Prostate gland (tissue), 2 donors: ENCODE data around the gene NIPSNAP2. TPM values are rescaled to one million over a fixed set of nuclear protein-coding genes. Genes with fewer than 3 reads are reported as not detected.

ENCODE experiments used
- DNase-seq: peaks from one replicate; pipeline ENCODE4 v3.0.0-alpha.2; 2019; ENCODE audit warnings: low spot score
- H3K27ac ChIP-seq, 2 donors: fragments of 200-600 bp; sonication (generic); 2 replicates each; pipeline ENCODE4 v1.5.1; 2017 to 2019
- H3K27me3 ChIP-seq: fragments of 200-600 bp; sonication (generic); replicated peaks from 2 replicates; pipeline ENCODE4 v1.5.1; 2019; ENCODE audit not compliant: insufficient read depth
- H3K36me3 ChIP-seq, 2 donors: fragments of 200-600 bp; sonication (generic); 1 replicate in 1 of 2; 2 replicates in 1 of 2; pipeline versions ENCODE4 v1.5.1 to v1.8.1; 2017 to 2019
- H3K4me1 ChIP-seq: fragments of 200-600 bp; sonication (generic); replicated peaks from 2 replicates; pipeline ENCODE4 v1.5.1; 2019
- H3K4me3 ChIP-seq, 2 donors: fragments of 200-600 bp; sonication (generic); 2 replicates each; pipeline ENCODE4 v1.5.1; 2017 to 2019
- H3K9me3 ChIP-seq: fragments of 200-600 bp; sonication (generic); 2 replicates; pipeline ENCODE4 v1.5.1; 2017
- CTCF ChIP-seq, 4 experiments: fragments of 200-600 bp in 2 of 4; fragments of 450-650 bp in 2 of 4; sonication (generic) in 2 of 4; IDR thresholded peaks; 1 replicate in 3 of 4; 2 replicates in 1 of 4; pipeline ENCODE4 v1.5.1; 2016 to 2019; ENCODE audit warnings: antibody characterized with exemption in 4 of 4, mild to moderate bottlenecking in 2 of 4, moderate library complexity in 2 of 4
- POLR2A ChIP-seq: fragments of 450-650 bp; IDR thresholded peaks from one replicate; pipeline ENCODE4 v1.6.1; 2016; ENCODE audit warnings: antibody characterized with exemption, mild to moderate bottlenecking
- POLR2AphosphoS5 ChIP-seq: sonication (generic); formaldehyde crosslinking; IDR thresholded peaks from one replicate; pipeline ENCODE4 v1.6.1; 2017; ENCODE audit warnings: antibody characterized with exemption
- WGBS: methylation state at CpG from one replicate; pipeline ENCODE4 v1.1.5; 2018; 5-methylcytosine and 5-hydroxymethylcytosine counted together
- intact Hi-C: fragments of 100-400 bp; cut with DNase I; formaldehyde crosslinking; loops from one replicate; pipeline ENCODE4 v1.14.2; 2022
- total RNA-seq, 2 donors: library from RNA; depleted of rRNA; stranded (reverse); fragments of >200 nt; gene quantifications; one replicate each; pipeline ENCODE4 v1.1.0, GENCODE V29; 2016

Gene NIPSNAP2
- total RNA-seq, 2 donors from 2014 or later = 83.3 to 84.0 TPM

- H3K4me3 ChIP-seq = no peak overlapping the region
- intact Hi-C loops = no loop called here
- no peak for TF ChIP-seq CTCF (IDR thresholded peaks at IDR 0.05)
- TF ChIP-seq POLR2A = no peak
- TF ChIP-seq POLR2AphosphoS5 = no peak
These were observed 9.4 kb downstream of the NIPSNAP2 start for GRCh38 chr7:55973747-55974250.

GRCh38 chr7:55975988-55976633 is 11.7 kb downstream of the NIPSNAP2 start:
- no peak for TF ChIP-seq POLR2A
- TF ChIP-seq CTCF (IDR thresholded peaks at IDR 0.05) = no peak
- no peak for TF ChIP-seq POLR2AphosphoS5

More at GRCh38 chr7:55973747-55974250, 9.4 kb downstream of the NIPSNAP2 start:
- WGBS = 96% methylated on average over 7 of the region's 7 CpGs
- Histone ChIP-seq H3K4me1 (peaks cover 2% of the 10 kb centered on the region), H3K36me3 (no peaks in the 10 kb centered on the region), H3K9me3 (no peaks in the 10 kb centered on the region), H3K27ac (no peak overlapping the region), H3K27me3 (no peaks in the 10 kb centered on the region)
- no peak for DNase-seq

GRCh38 chr7:55977831-55978230 is 13.4 kb downstream of the NIPSNAP2 start:
- H3K36me3 ChIP-seq = no peaks in the 10 kb centered on the region
- 26% methylated on average over 4 of the region's 4 CpGs for WGBS
- H3K27me3 ChIP-seq = no peaks in the 10 kb centered on the region
- H3K27ac ChIP-seq = no peak overlapping the region
- no peaks in the 10 kb centered on the region for H3K9me3 ChIP-seq
- intact Hi-C loops = no loop called here
- TF ChIP-seq POLR2AphosphoS5 (no peak), POLR2A (no peak), CTCF (IDR thresholded peaks at IDR 0.05) (no peak)
- no peaks in the 10 kb centered on the region for H3K4me1 ChIP-seq
- H3K4me3 ChIP-seq = no peak overlapping the region
- DNase-seq = no peak

More at GRCh38 chr7:55975988-55976633, 11.7 kb downstream of the NIPSNAP2 start:
- Histone ChIP-seq H3K27me3 (no peaks in the 10 kb centered on the region), H3K27ac (no peak overlapping the region), H3K4me3 (no peak overlapping the region), H3K9me3 (no peaks in the 10 kb centered on the region), H3K4me1 (no peaks in the 10 kb centered on the region), H3K36me3 (no peaks in the 10 kb centered on the region)
- no peak for DNase-seq
- WGBS = 38% methylated on average over 7 of the region's 7 CpGs
- intact Hi-C loops = no loop called here

DNA sequence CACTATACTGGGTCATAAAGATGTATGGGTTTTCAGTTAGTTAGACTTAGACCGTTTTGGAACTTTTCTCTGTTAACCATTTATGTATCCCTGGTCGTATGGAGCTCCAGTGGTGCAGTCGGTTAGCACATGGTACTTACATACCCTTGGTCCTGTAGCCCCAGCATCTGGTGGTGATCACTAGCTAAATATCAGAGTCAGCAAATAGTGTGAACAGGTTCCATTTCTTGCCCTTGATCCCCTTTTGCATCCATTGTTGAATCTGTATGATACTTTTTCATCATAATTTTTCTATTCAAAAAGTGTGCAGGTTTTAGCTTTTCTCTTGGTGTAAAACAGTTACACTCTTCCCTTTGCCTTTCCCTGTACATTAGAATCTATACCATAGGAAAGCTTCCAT is 15.9 kb downstream of the NIPSNAP2 start:
- no peaks in the 10 kb centered on the region for H3K36me3 ChIP-seq

More for the DNA sequence above, 15.9 kb downstream of the NIPSNAP2 start:
- Histone ChIP-seq H3K4me3 (no peak overlapping the region), H3K4me1 (no peaks in the 10 kb centered on the region), H3K9me3 (no peaks in the 10 kb centered on the region), H3K27me3 (no peaks in the 10 kb centered on the region), H3K27ac (no peak overlapping the region)
- intact Hi-C loops = no loop called here
- DNase-seq = no peak
- TF ChIP-seq POLR2A = no peak
- TF ChIP-seq POLR2AphosphoS5 = no peak
- no peak for TF ChIP-seq CTCF (IDR thresholded peaks at IDR 0.05)
- WGBS = 81% methylated on average over 3 of the region's 3 CpGs
